ENCODE data around the gene PALM2AKAP2.

GRCh38 chr9:109766351-109766750, 13.6 kb upstream of the PALM2AKAP2 start:
- TF ChIP-seq, protein P1, sequence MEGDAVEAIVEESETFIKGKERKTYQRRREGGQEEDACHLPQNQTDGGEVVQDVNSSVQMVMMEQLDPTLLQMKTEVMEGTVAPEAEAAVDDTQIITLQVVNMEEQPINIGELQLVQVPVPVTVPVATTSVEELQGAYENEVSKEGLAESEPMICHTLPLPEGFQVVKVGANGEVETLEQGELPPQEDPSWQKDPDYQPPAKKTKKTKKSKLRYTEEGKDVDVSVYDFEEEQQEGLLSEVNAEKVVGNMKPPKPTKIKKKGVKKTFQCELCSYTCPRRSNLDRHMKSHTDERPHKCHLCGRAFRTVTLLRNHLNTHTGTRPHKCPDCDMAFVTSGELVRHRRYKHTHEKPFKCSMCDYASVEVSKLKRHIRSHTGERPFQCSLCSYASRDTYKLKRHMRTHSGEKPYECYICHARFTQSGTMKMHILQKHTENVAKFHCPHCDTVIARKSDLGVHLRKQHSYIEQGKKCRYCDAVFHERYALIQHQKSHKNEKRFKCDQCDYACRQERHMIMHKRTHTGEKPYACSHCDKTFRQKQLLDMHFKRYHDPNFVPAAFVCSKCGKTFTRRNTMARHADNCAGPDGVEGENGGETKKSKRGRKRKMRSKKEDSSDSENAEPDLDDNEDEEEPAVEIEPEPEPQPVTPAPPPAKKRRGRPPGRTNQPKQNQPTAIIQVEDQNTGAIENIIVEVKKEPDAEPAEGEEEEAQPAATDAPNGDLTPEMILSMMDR (conservative IDR thresholded peaks at IDR 0.05; ENCODE audit: low read length) = no peak
- no peak for TF ChIP-seq EZH2phosphoT487 (IDR thresholded peaks at IDR 0.05; ENCODE audit: borderline replicate concordance, low read depth, low read length)

Measured in OCI-LY7 (cell line).